ENCODE measurements around the gene ALOX12. TPM values are rescaled to one million over a fixed set of nuclear protein-coding genes. Genes with fewer than 3 reads are reported as not detected.
A peak's percentile ranks its signal among the peaks of the same experiment; 100 is the strongest.

ALOX12 gene
- total and polyA plus RNA-seq, 4 donors = 0.03 to 3.1 (median 0.24) TPM; not detected in 1

- WGBS = 21% methylated on average over 56 of the region's 56 CpGs
- peaks cover 9 to 48% (median 31%) of the 10 kb centered on the region in 4 donors for H3K4me1 ChIP-seq (ENCODE audit: control insufficient read depth in 4 of 4, insufficient read depth in 4 of 4, low read length in 3 of 4)
- peak overlapping the region; percentile 1 to 67 for H3K9ac ChIP-seq (ENCODE audit: low read depth in 1 of 2, low read length in 2 of 2)
- peak overlapping the region; percentile 19 to 82 (median 30) for H3K4me3 ChIP-seq (ENCODE audit: low read depth in 1 of 3, low read length in 3 of 3)
- H3K27me3 ChIP-seq (ENCODE audit: control insufficient read depth in 4 of 4, insufficient read depth in 4 of 4, low read length in 3 of 4) = no peaks in the 10 kb centered on the region
- H3K27ac ChIP-seq (ENCODE audit: low read depth in 1 of 2, low read length in 2 of 2) = peak overlapping the region; percentile 96 to 99
- TF ChIP-seq HNF4A (conservative IDR thresholded peaks at IDR 0.05) = no peak
- TF ChIP-seq FOXA1 (IDR thresholded peaks at IDR 0.05) = no peak
- TF ChIP-seq RXRA (IDR thresholded peaks at IDR 0.05) = no peak
- no peak for TF ChIP-seq CTCF (IDR thresholded peaks at IDR 0.05; ENCODE audit: low read depth, low read length, missing input control)
- TF ChIP-seq GABPA (IDR thresholded peaks at IDR 0.05 in 1 of 2, conservative IDR thresholded peaks at IDR 0.05 in 1 of 2) = no peak
- no peak for TF ChIP-seq ATF3 (IDR thresholded peaks at IDR 0.05)
- no peak for TF ChIP-seq ZBTB33 (IDR thresholded peaks at IDR 0.05)
- TF ChIP-seq RAD21 (IDR thresholded peaks at IDR 0.05) = no peak
- no peak for TF ChIP-seq JUND (IDR thresholded peaks at IDR 0.05)
- TF ChIP-seq FOXA2 (IDR thresholded peaks at IDR 0.05) = no peak
- TF ChIP-seq EGR1 (IDR thresholded peaks at IDR 0.05; ENCODE audit: low read depth in 2 of 2) = no peak
- TF ChIP-seq NR2F2 (IDR thresholded peaks at IDR 0.05) = no peak
- TF ChIP-seq YY1 (IDR thresholded peaks at IDR 0.05) = no peak
- no peak for TF ChIP-seq REST (IDR thresholded peaks at IDR 0.05)
- TF ChIP-seq HNF4G (IDR thresholded peaks at IDR 0.05) = no peak
- no peak for TF ChIP-seq TAF1 (conservative IDR thresholded peaks at IDR 0.05)
- peak; percentile 29 for DNase-seq (ENCODE audit: low spot score)
- H3K36me3 ChIP-seq (ENCODE audit: control insufficient read depth in 4 of 4, insufficient read depth in 3 of 4, low read depth in 1 of 4, low read length in 3 of 4) = no peaks in the 10 kb centered on the region
- no peaks in the 10 kb centered on the region for H3K9me3 ChIP-seq (ENCODE audit: control insufficient read depth in 4 of 4, low read length in 3 of 4)
Measured at GRCh38 chr17:7014995-7015958, 19.4 kb downstream of the ALOX12 start.

Data from liver (tissue), 9 donors.